ENCODE results near the gene IL17A. TPM values are rescaled to one million over a fixed set of nuclear protein-coding genes. Genes with fewer than 3 reads are reported as not detected.

Gene IL17A
- total RNA-seq (2021) (not detected in 2 replicates), Bru-seq, nascent RNA (not detected), BruChase-seq, experiment 1, labeled RNA remaining after a 2-hour chase (not detected), BruChase-seq, experiment 2, labeled RNA remaining after a 6-hour chase (not detected)
- long read RNA-seq: 0 reads

DNA sequence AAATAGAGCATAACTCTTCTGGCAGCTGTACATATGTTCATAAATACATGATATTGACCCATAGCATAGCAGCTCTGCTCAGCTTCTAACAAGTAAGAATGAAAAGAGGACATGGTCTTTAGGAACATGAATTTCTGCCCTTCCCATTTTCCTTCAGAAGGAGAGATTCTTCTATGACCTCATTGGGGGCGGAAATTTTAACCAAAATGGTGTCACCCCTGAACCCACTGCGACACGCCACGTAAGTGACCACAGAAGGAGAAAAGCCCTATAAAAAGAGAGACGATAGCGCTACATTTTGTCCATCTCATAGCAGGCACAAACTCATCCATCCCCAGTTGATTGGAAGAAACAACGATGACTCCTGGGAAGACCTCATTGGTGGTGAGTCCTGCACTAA lies at the start of gene IL17A:
IL17A (plus strand) TSS at position 301 of the 400 bp plus-strand sequence; CDS start at position 358, 57 bp downstream.
- POLR2A ChIA-PET (ENCODE audit: unreplicated experiment): no interaction called here

DNA sequence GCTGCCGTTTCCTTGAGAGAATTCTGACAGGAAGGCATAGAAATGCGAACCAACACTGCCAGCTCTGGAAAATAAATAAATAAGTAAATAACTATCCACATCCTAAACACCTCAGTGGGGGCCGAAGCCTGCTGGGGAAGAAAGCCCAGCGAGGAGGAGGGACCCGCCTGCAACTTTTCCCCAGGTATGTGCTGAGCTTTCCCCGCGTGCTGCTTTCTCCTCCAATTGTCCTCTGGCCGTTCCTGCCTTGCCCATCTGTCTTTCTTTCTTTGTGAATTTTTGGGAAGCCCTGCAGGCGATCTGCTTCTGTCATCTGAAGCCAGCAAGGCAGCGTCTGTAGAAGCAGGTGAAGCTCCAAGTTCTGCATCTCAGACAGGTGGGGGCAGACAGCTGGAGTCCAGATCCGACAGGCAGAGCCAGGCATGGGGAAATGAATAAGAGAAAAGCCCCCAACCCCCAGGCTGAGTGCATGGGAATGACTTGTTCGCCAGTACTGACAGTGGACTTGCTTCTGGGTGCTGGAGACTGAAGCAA lies 49.2 kb upstream of the IL17A start:
- TF ChIP-seq EZH2 (IDR thresholded peaks at IDR 0.05; ENCODE audit: low read depth): no peak
- TF ChIP-seq, protein P1, sequence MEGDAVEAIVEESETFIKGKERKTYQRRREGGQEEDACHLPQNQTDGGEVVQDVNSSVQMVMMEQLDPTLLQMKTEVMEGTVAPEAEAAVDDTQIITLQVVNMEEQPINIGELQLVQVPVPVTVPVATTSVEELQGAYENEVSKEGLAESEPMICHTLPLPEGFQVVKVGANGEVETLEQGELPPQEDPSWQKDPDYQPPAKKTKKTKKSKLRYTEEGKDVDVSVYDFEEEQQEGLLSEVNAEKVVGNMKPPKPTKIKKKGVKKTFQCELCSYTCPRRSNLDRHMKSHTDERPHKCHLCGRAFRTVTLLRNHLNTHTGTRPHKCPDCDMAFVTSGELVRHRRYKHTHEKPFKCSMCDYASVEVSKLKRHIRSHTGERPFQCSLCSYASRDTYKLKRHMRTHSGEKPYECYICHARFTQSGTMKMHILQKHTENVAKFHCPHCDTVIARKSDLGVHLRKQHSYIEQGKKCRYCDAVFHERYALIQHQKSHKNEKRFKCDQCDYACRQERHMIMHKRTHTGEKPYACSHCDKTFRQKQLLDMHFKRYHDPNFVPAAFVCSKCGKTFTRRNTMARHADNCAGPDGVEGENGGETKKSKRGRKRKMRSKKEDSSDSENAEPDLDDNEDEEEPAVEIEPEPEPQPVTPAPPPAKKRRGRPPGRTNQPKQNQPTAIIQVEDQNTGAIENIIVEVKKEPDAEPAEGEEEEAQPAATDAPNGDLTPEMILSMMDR (conservative IDR thresholded peaks at IDR 0.05): no peak
- no peaks in the 10 kb centered on the region for H4K20me1 ChIP-seq (ENCODE audit: insufficient read depth)
- H3K9me2 ChIP-seq (ENCODE audit: insufficient read depth): no peaks in the 10 kb centered on the region
- H3F3A ChIP-seq (ENCODE audit: insufficient read depth, low read depth): no peaks in the 10 kb centered on the region
- no peak overlapping the region for H2AFZ ChIP-seq
- H3K27me3 ChIP-seq (ENCODE audit: insufficient read depth, low read depth): peaks cover 90% of the 10 kb centered on the region
- no peaks in the 10 kb centered on the region for H3K4me1 ChIP-seq (replicated peaks; ENCODE audit: insufficient read depth)
- no peaks in the 10 kb centered on the region for H3K9me3 ChIP-seq (ENCODE audit: insufficient read depth, low read depth)
- DNase-seq: no peak
- CTCF ChIA-PET: no interaction called here
- H3K79me2 ChIP-seq (ENCODE audit: low read depth): no peaks in the 10 kb centered on the region
- H3K27ac ChIP-seq: no peak overlapping the region
- no peak overlapping the region for H3K4me2 ChIP-seq
- no TSS peak for BruUV-seq (replicated peaks)
- POLR2A ChIA-PET (ENCODE audit: unreplicated experiment): no interaction called here
- intact Hi-C loops (cut with micrococcal nuclease; ENCODE audit: unreplicated experiment): no loop called here
- H3K4me3 ChIP-seq: no peak overlapping the region
- no peaks in the 10 kb centered on the region for H3K36me3 ChIP-seq (ENCODE audit: low read depth)

More for the DNA sequence above, at the start of gene IL17A:
- BruUV-seq (replicated peaks): no TSS peak
- H2AFZ ChIP-seq: no peak within 1 kb of the TSS
- CTCF ChIA-PET: no interaction called here
- no peaks in the 10 kb centered on the region for H3K36me3 ChIP-seq (ENCODE audit: low read depth)
- H3K4me3 ChIP-seq: no peak within 1 kb of the TSS
- H3K9me3 ChIP-seq (ENCODE audit: insufficient read depth, low read depth): no peaks in the 10 kb centered on the region
- H3K4me1 ChIP-seq (replicated peaks; ENCODE audit: insufficient read depth): no peaks in the 10 kb centered on the region
- no peak within 1 kb of the TSS for H3K27ac ChIP-seq
- no peak for TF ChIP-seq EZH2 (IDR thresholded peaks at IDR 0.05; ENCODE audit: low read depth)
- TF ChIP-seq, protein P1 (conservative IDR thresholded peaks at IDR 0.05): no peak
- no peak within 1 kb of the TSS for H3K4me2 ChIP-seq
- no peaks in the 10 kb centered on the region for H3K79me2 ChIP-seq (ENCODE audit: low read depth)
- no peaks in the 10 kb centered on the region for H3K9me2 ChIP-seq (ENCODE audit: insufficient read depth)
- intact Hi-C loops (cut with micrococcal nuclease; ENCODE audit: unreplicated experiment): no loop called here
- no peak for DNase-seq
- no peaks in the 10 kb centered on the region for H4K20me1 ChIP-seq (ENCODE audit: insufficient read depth)
- no peaks in the 10 kb centered on the region for H3F3A ChIP-seq (ENCODE audit: insufficient read depth, low read depth)
- peaks cover 60% of the 10 kb centered on the region for H3K27me3 ChIP-seq (ENCODE audit: insufficient read depth, low read depth)

DNA sequence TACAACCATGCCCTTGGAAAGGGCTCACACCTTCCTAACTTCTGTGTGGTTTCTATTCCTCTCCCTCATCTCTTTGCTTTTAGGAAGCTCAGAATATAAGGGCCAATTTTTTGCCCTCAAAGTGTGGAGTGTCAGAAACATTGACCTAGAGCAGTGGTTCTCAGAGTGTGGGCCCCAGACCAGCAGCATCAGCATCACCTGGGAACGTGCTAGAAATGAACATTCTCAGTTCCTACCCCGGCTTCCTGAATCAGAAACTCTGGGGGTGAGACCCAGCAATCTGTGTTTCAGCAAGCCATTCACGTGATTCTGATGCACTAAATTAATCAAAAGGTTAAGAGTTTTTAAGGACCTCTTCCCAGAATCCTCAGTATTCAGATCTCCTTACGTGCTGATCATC lies 47.9 kb upstream of the IL17A start:
- CTCF ChIA-PET: no interaction called here
- Histone ChIP-seq H3K79me2 (ENCODE audit: low read depth) (no peaks in the 10 kb centered on the region), H3K36me3 (ENCODE audit: low read depth) (no peaks in the 10 kb centered on the region), H3K4me2 (no peak overlapping the region), H3K27me3 (ENCODE audit: insufficient read depth, low read depth) (peaks cover 87% of the 10 kb centered on the region), H3K4me3 (no peak overlapping the region), H4K20me1 (ENCODE audit: insufficient read depth) (no peaks in the 10 kb centered on the region), H3F3A (ENCODE audit: insufficient read depth, low read depth) (no peaks in the 10 kb centered on the region), H3K9me2 (ENCODE audit: insufficient read depth) (no peaks in the 10 kb centered on the region), H3K4me1 (replicated peaks; ENCODE audit: insufficient read depth) (no peaks in the 10 kb centered on the region), H3K27ac (no peak overlapping the region), H3K9me3 (ENCODE audit: insufficient read depth, low read depth) (no peaks in the 10 kb centered on the region), H2AFZ (no peak overlapping the region)
- no peak for DNase-seq
- intact Hi-C loops (cut with micrococcal nuclease; ENCODE audit: unreplicated experiment): no loop called here
- BruUV-seq (replicated peaks): no TSS peak
- TF ChIP-seq, protein P1 (conservative IDR thresholded peaks at IDR 0.05): no peak
- TF ChIP-seq EZH2 (IDR thresholded peaks at IDR 0.05; ENCODE audit: low read depth): no peak
- POLR2A ChIA-PET (ENCODE audit: unreplicated experiment): no interaction called here
